Adrenal gland (tissue), 12 donors: Measurements from ENCODE around the gene ITCH. TPM values are rescaled to one million over a fixed set of nuclear protein-coding genes. Genes with fewer than 3 reads are reported as not detected.
"Not testable (repeated sequence)": the region's sequence is repeated elsewhere in the genome, so short reads cannot be mapped to it uniquely, and the experiment has no call there.

ENCODE experiments used
- DNase-seq, 7 donors: peaks; one replicate each; pipeline ENCODE4 v3.0.0-alpha.2; 2019 to 2020
- H3K27ac ChIP-seq, 5 donors: fragments of 200-600 bp; sonication (generic) in 4 of 5; 1 replicate in 3 of 5; 2 replicates in 2 of 5; pipeline versions ENCODE4 v1.5.1 to v1.8.0; 2016 to 2020; ENCODE audit warnings: mild to moderate bottlenecking in 1 of 5
- H3K27me3 ChIP-seq: fragments of 200-600 bp; 2 replicates; pipeline ENCODE4 v1.8.0; 2021
- H3K36me3 ChIP-seq, 2 donors: fragments of 200-600 bp; replicated peaks in 1 of 2; 1 replicate in 1 of 2; 2 replicates in 1 of 2; pipeline versions ENCODE4 v1.5.1 to v1.8.0; 2018 to 2022
- H3K4me1 ChIP-seq, 2 donors: fragments of 200-600 bp; replicated peaks in 1 of 2; 1 replicate in 1 of 2; 2 replicates in 1 of 2; pipeline versions ENCODE4 v1.5.1 to v1.8.0; 2018 to 2021
- H3K4me3 ChIP-seq, 4 donors: fragments of 200-600 bp; sonication (generic) in 3 of 4; one replicate each; pipeline ENCODE4 v1.5.1; 2016 to 2018
- H3K9me3 ChIP-seq, 3 donors: fragments of 200-600 bp; sonication (generic) in 1 of 3; replicated peaks in 1 of 3; 1 replicate in 2 of 3; 2 replicates in 1 of 3; pipeline versions ENCODE4 v1.5.1 to v1.8.0; 2016 to 2021
- CTCF ChIP-seq, 6 experiments: fragments of 450-650 bp in 4 of 6; fragments of 200-600 bp in 2 of 6; sonication (generic) in 1 of 6; IDR thresholded peaks; 1 replicate in 5 of 6; 2 replicates in 1 of 6; pipeline versions ENCODE4 v1.5.1 to v1.8.0; 2016 to 2021; ENCODE audit warnings: antibody characterized with exemption in 6 of 6, mild to moderate bottlenecking in 2 of 6, moderate library complexity in 1 of 6
- POLR2A ChIP-seq, 2 donors: fragments of 450-650 bp; IDR thresholded peaks; one replicate each; pipeline ENCODE4 v1.6.1; 2017; ENCODE audit warnings: antibody characterized with exemption in 2 of 2, mild to moderate bottlenecking in 2 of 2, moderate library complexity in 1 of 2
- WGBS, 4 donors: extraction: QIAGEN DNeasy Blood & Tissue Kit in 2 of 4; methylation state at CpG; one replicate each; pipeline versions ENCODE4 v1.1.5 to v1.1.7; 2013 to 2017; 5-methylcytosine and 5-hydroxymethylcytosine counted together
- intact Hi-C, 2 donors: fragments of 100-400 bp; cut with DNase I; formaldehyde crosslinking; loops; one replicate each; pipeline versions ENCODE4 v1.14.1 to v1.15.0; 2022 to 2023
- polyA plus RNA-seq, 3 donors: library from polyadenylated mRNA; stranded (reverse); fragments of 200-250 nt in 2 of 3; fragments of 350-450 nt in 1 of 3; fragmentation: Illumina TruSeq in 1 of 3; extraction: RNeasy Lipid Tissue Mini Kit (QIAGEN cat#74804) in 1 of 3; gene quantifications; one replicate each; pipeline ENCODE4 v1.2.3, GENCODE V29; 2013 to 2014
- total RNA-seq, 9 donors: library from RNA; depleted of rRNA in 4 of 9; stranded (reverse); fragments of >200 nt in 4 of 9; fragments of 120-200 nt in 1 of 9; fragmentation: NEBNext Ultra II Directional in 1 of 9; extraction: Animal tissue kit (Norgen Biotek cat#: 25700) in 1 of 9; gene quantifications; one replicate each; pipeline versions ENCODE4 v1.1.0 to v1.2.4, GENCODE V29; 2013 to 2023
- donor health status: healthy with polysubstance abuse.
- donor health status: Bipolar disorder and iron deficiency.
- donor health status: DM: yes; HTN: yes; CAD: no.
- donor health status: DM: no; HTN: no; CAD: no.
- donor health status: DM: no; HTN: no; CAD: no.
- donor health status: DM: yes; HTN: yes; CAD: no.

Gene ITCH
- total and polyA plus RNA-seq, 12 donors, result 5.8 to 67.6 (median 52.7) TPM

GRCh38 chr20:34318609-34319443, 44.2 kb upstream of the ITCH start:
- Histone ChIP-seq H3K27me3 (no peaks in the 10 kb centered on the region), H3K36me3 (no peaks in the 10 kb centered on the region), H3K27ac (no peak overlapping the region), H3K9me3 (no peaks in the 10 kb centered on the region), H3K4me3 (no peak overlapping the region), H3K4me1 (no peaks in the 10 kb centered on the region)
- TF ChIP-seq CTCF (IDR thresholded peaks at IDR 0.05) (no peak), POLR2A (IDR thresholded peaks at IDR 0.05) (no peak)
- WGBS, 4 donors, result 79 to 87% (median 79%) methylated on average over 4 of the region's 4 CpGs
- no peak for DNase-seq
- intact Hi-C loops, result loop anchor here (10.0 kb wide), 3 partner anchors 156 to 446 kb away; no protein-coding TSS in a partner anchor

GRCh38 chr20:34320861-34321260, 42.2 kb upstream of the ITCH start:
- Histone ChIP-seq H3K4me1 (no peaks in the 10 kb centered on the region), H3K27ac (no peak overlapping the region), H3K27me3 (no peaks in the 10 kb centered on the region), H3K36me3 (no peaks in the 10 kb centered on the region), H3K4me3 (no peak overlapping the region), H3K9me3 (no peaks in the 10 kb centered on the region)
- TF ChIP-seq CTCF (IDR thresholded peaks at IDR 0.05) (no peak), POLR2A (IDR thresholded peaks at IDR 0.05) (no peak)
- DNase-seq, result no peak
- intact Hi-C loops, result no loop called here
- WGBS, 4 donors, result 63 to 78% (median 65%) methylated on average over 3 of the region's 3 CpGs

- TF ChIP-seq CTCF (IDR thresholded peaks at IDR 0.05), result no peak
- TF ChIP-seq POLR2A (IDR thresholded peaks at IDR 0.05), result no peak
- no peaks in the 10 kb centered on the region for H3K4me1 ChIP-seq
- no peaks in the 10 kb centered on the region for H3K36me3 ChIP-seq
- no peaks in the 10 kb centered on the region for H3K9me3 ChIP-seq
- WGBS, 4 donors, result 71 to 76% (median 74%) methylated on average over 9 of the region's 9 CpGs
- intact Hi-C loops, result no loop called here
- no peak for DNase-seq
- no peak overlapping the region for H3K4me3 ChIP-seq
- no peaks in the 10 kb centered on the region for H3K27me3 ChIP-seq
- no peak overlapping the region for H3K27ac ChIP-seq
Measured at GRCh38 chr20:34322267-34323105, 40.6 kb upstream of the ITCH start.

- 25 to 51% (median 37%) methylated on average over 2 of the region's 2 CpGs for WGBS, 4 donors
- no peak for TF ChIP-seq POLR2A (IDR thresholded peaks at IDR 0.05)
- no peak for TF ChIP-seq CTCF (IDR thresholded peaks at IDR 0.05)
- H3K27me3 ChIP-seq, result no peaks in the 10 kb centered on the region
- H3K27ac ChIP-seq, result no peak overlapping the region
- DNase-seq, result no peak
- no peaks in the 10 kb centered on the region for H3K4me1 ChIP-seq
- no peak overlapping the region for H3K4me3 ChIP-seq
- intact Hi-C loops, result no loop called here
- H3K9me3 ChIP-seq, result no peaks in the 10 kb centered on the region
- H3K36me3 ChIP-seq, result no peaks in the 10 kb centered on the region
Measured at GRCh38 chr20:34324541-34324940, 38.5 kb upstream of the ITCH start.

- WGBS, 4 donors, result 89 to 93% (median 90%) methylated on average over 4 of the region's 4 CpGs
- H3K9me3 ChIP-seq, DNase-seq, H3K4me3 ChIP-seq, H3K27ac ChIP-seq, H3K27me3 ChIP-seq, intact Hi-C loops, H3K36me3 ChIP-seq, H3K4me1 ChIP-seq: not testable (repeated sequence)
Measured at GRCh38 chr20:34328207-34328606, 34.9 kb upstream of the ITCH start.
